T follicular helper cell (primary cell): ENCODE measurements around the gene PRRG2.

Source experiments
- DNase-seq: peaks from one replicate; pipeline ENCODE4 v3.0.0-alpha.2; 2020; ENCODE audit warnings: low read depth

Gene PRRG2

GRCh38 chr19:49640113-49640898, 59.2 kb downstream of the PRRG2 start, which contains the start of gene RRAS:
Gene RRAS, minus strand, starts transcription at chr19:49640143. Its CDS starts 45 bp downstream, at chr19:49640098.
- DNase-seq, result peak; percentile 100
